Occipital lobe (tissue), 2 donors: ENCODE results near the gene RNF13. TPM values are rescaled to one million over a fixed set of nuclear protein-coding genes. Genes with fewer than 3 reads are reported as not detected.

Source experiments
- DNase-seq: peaks from one replicate; lab custom pipeline; 2025; lab: John Stamatoyannopoulos, UW
- total RNA-seq: library from RNA; depleted of rRNA; stranded (reverse); fragments of >200 nt; gene quantifications from one replicate; pipeline ENCODE4 v1.2.3, GENCODE V29; 2014

Gene RNF13
- 108 TPM for total RNA-seq

GRCh38 chr3:149812606-149813366 is at the start of gene RNF13:
Gene RNF13, plus strand, starts transcription at chr3:149813215. Its CDS starts 32,812 bp downstream, at chr3:149846027.
- peak; percentile 98 for DNase-seq

- no peak for DNase-seq
These were observed 49.3 kb upstream of the RNF13 start for GRCh38 chr3:149763565-149764195.

- no peak for DNase-seq
These were observed 48.7 kb upstream of the RNF13 start for GRCh38 chr3:149764302-149764701.

GRCh38 chr3:149765762-149766334 is 47.2 kb upstream of the RNF13 start:
- no peak for DNase-seq

GRCh38 chr3:149767720-149768119 is 45.3 kb upstream of the RNF13 start:
- peak; percentile 48 for DNase-seq

GRCh38 chr3:149768704-149769103 is 44.3 kb upstream of the RNF13 start:
- no peak for DNase-seq

- DNase-seq = no peak
These were observed 42.8 kb upstream of the RNF13 start for GRCh38 chr3:149770246-149770645.

GRCh38 chr3:149771652-149772271 is 41.3 kb upstream of the RNF13 start:
- no peak for DNase-seq

- DNase-seq = no peak
These were observed 40.2 kb upstream of the RNF13 start for GRCh38 chr3:149772861-149773260.

GRCh38 chr3:149776170-149776569 is 36.8 kb upstream of the RNF13 start:
- DNase-seq = no peak

- DNase-seq = no peak
These were observed 35.4 kb upstream of the RNF13 start for GRCh38 chr3:149777414-149778214.

GRCh38 chr3:149781211-149781610 is 31.8 kb upstream of the RNF13 start:
- no peak for DNase-seq

GRCh38 chr3:149781741-149782140 is 31.3 kb upstream of the RNF13 start:
- DNase-seq = no peak

GRCh38 chr3:149783576-149783975 is 29.4 kb upstream of the RNF13 start:
- DNase-seq = no peak

- no peak for DNase-seq
These were observed 28.8 kb upstream of the RNF13 start for GRCh38 chr3:149784064-149784704.

- DNase-seq = no peak
These were observed 22.7 kb upstream of the RNF13 start for GRCh38 chr3:149790268-149790667.

- no peak for DNase-seq
These were observed 22.3 kb upstream of the RNF13 start for GRCh38 chr3:149790698-149791097.

- no peak for DNase-seq
These were observed 20.4 kb upstream of the RNF13 start, which contains the start of gene ANKUB1 for GRCh38 chr3:149792452-149793270. Gene ANKUB1, minus strand, starts transcription at chr3:149792554. Its CDS starts 188 bp downstream, at chr3:149792366.

GRCh38 chr3:149796026-149796425 is 17.0 kb upstream of the RNF13 start:
- no peak for DNase-seq

- DNase-seq = no peak
These were observed 12.3 kb upstream of the RNF13 start for GRCh38 chr3:149800693-149801092.
